NT2/D1 (cell line): ENCODE results near the gene LRCH1.
"Not testable (repeated sequence)": the region's sequence is repeated elsewhere in the genome, so short reads cannot be mapped to it uniquely, and the experiment has no call there.

Experiments
- DNase-seq: peaks from one replicate; pipeline ENCODE4 v3.0.0-alpha.2; 2011; ENCODE audit warnings: low read depth, low spot score
- H3K27me3 ChIP-seq: 2 replicates; pipeline ENCODE4 v1.6.0; 2011; ENCODE audit warnings: mild to moderate bottlenecking; ENCODE audit not compliant: insufficient read length, insufficient read depth
- H3K36me3 ChIP-seq: 2 replicates; pipeline ENCODE4 v1.6.1; 2011; ENCODE audit warnings: mild to moderate bottlenecking, low read length, mixed read lengths; ENCODE audit not compliant: insufficient read depth, insufficient read length
- H3K4me1 ChIP-seq: 2 replicates; pipeline ENCODE4 v1.5.1; 2011; ENCODE audit not compliant: insufficient read depth, insufficient read length
- H3K4me3 ChIP-seq: 2 replicates; pipeline ENCODE4 v1.5.1; 2011; ENCODE audit warnings: low read depth; ENCODE audit not compliant: insufficient read length
- H3K9ac ChIP-seq: 2 replicates; pipeline ENCODE4 v1.6.0; 2011; ENCODE audit warnings: low read depth; ENCODE audit not compliant: insufficient read length
- H3K9me3 ChIP-seq: 2 replicates; pipeline ENCODE4 v1.5.1; 2011; ENCODE audit warnings: mild to moderate bottlenecking, low read length; ENCODE audit not compliant: insufficient read depth
- SUZ12 ChIP-seq: IDR thresholded peaks from 2 replicates; pipeline ENCODE4 v1.6.1; 2011; ENCODE audit not compliant: insufficient read length, insufficient read depth; ENCODE audit errors: extremely low read depth
- YY1 ChIP-seq: IDR thresholded peaks from 2 replicates; pipeline ENCODE4 v1.6.1; 2011; ENCODE audit not compliant: insufficient read length, insufficient read depth
- ZNF274 ChIP-seq: IDR thresholded peaks from 2 replicates; pipeline ENCODE4 v1.6.1; 2011; ENCODE audit warnings: mild to moderate bottlenecking, low read depth, low read length

Gene LRCH1

GRCh38 chr13:46761866-46762265, 208.9 kb downstream of the LRCH1 start:
- no peak for TF ChIP-seq SUZ12
- TF ChIP-seq YY1: no peak
- TF ChIP-seq ZNF274: no peak
- Histone ChIP-seq H3K9ac (no peak overlapping the region), H3K27me3 (no peaks in the 10 kb centered on the region), H3K36me3 (no peaks in the 10 kb centered on the region), H3K4me3 (no peak overlapping the region), H3K9me3 (no peaks in the 10 kb centered on the region), H3K4me1 (no peaks in the 10 kb centered on the region)
- DNase-seq: no peak

GRCh38 chr13:46769925-46770324, 217.0 kb downstream of the LRCH1 start:
- not testable (repeated sequence) for DNase-seq, H3K27me3 ChIP-seq, H3K36me3 ChIP-seq, H3K4me3 ChIP-seq, H3K9ac ChIP-seq, H3K4me1 ChIP-seq, H3K9me3 ChIP-seq

DNA sequence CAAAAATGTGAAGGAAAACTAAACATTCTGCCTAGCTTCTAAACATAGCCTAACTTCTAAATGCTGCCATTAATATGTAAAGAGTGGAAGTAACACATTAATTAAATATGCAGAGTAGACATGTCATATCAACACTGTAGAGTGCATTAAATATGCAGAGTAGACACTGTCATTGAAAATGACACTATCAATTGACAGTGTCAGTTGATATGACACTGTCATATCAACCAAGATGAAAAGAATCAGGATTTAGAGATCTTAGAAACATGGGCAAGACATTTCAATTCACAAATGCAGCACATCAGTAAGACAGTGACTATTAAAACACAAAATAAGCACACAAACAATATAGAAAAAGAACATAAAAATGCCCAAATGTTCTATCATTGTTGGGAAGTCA, 218.7 kb downstream of the LRCH1 start:
- Histone ChIP-seq H3K4me3 (no peak overlapping the region), H3K9me3 (no peaks in the 10 kb centered on the region), H3K27me3 (no peaks in the 10 kb centered on the region), H3K4me1 (no peaks in the 10 kb centered on the region), H3K36me3 (peaks cover 5% of the 10 kb centered on the region), H3K9ac (no peak overlapping the region)
- DNase-seq: no peak
- TF ChIP-seq ZNF274 (no peak), SUZ12 (no peak), YY1 (no peak)

DNA sequence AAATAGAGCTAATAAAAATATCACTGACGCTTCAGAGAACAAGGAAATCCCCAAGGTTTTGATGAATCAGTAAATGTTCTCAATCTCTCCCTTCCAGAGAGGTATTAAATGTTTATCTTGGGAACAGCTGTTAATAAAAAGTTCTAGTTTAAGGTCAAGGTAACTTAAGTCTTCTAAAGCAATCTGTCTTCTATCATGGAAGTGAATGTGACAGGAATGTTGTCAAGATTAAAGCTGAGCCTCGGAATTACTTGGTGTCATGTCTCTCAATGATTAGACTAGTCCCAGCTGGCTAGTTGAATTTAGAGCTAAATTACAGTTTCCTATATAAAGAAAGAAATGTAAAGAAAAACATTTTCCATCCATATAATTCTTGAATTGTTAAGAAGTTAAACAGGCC, 220.6 kb downstream of the LRCH1 start:
- H3K4me3 ChIP-seq: no peak overlapping the region
- H3K27me3 ChIP-seq: no peaks in the 10 kb centered on the region
- H3K9ac ChIP-seq: no peak overlapping the region
- no peak for DNase-seq
- no peak for TF ChIP-seq YY1
- TF ChIP-seq ZNF274: no peak
- no peak for TF ChIP-seq SUZ12
- H3K9me3 ChIP-seq: no peaks in the 10 kb centered on the region
- H3K4me1 ChIP-seq: no peaks in the 10 kb centered on the region
- peaks cover 5% of the 10 kb centered on the region for H3K36me3 ChIP-seq

- Histone ChIP-seq H3K27me3 (no peaks in the 10 kb centered on the region), H3K9ac (no peak overlapping the region), H3K4me3 (no peak overlapping the region), H3K36me3 (peaks cover 8% of the 10 kb centered on the region), H3K4me1 (no peaks in the 10 kb centered on the region), H3K9me3 (no peaks in the 10 kb centered on the region)
- no peak for DNase-seq
- TF ChIP-seq SUZ12: no peak
- no peak for TF ChIP-seq ZNF274
- TF ChIP-seq YY1: no peak
Observed at GRCh38 chr13:46775385-46776107, 222.6 kb downstream of the LRCH1 start.

DNA sequence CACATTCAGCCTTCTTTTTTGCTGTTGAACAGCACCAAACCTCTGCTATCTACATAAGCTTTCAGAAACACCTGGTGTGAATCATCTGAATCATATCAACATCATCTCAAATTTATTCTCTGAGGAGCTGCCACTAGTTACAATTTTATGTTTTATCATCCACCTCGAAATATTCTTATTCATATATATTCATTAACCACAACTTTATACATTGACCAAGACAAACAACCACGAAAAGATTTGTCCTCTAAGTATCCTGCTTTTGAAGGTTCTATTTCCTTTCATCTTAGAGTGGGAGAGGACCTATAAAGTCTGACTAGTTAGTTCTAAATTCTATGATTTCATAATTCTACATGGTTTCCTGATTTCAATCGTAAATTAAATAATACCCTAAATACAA, 225.1 kb downstream of the LRCH1 start:
- Histone ChIP-seq H3K9me3 (no peaks in the 10 kb centered on the region), H3K9ac (no peak overlapping the region), H3K36me3 (peaks cover 13% of the 10 kb centered on the region), H3K4me1 (no peaks in the 10 kb centered on the region), H3K4me3 (no peak overlapping the region), H3K27me3 (no peaks in the 10 kb centered on the region)
- TF ChIP-seq YY1 (no peak), SUZ12 (no peak), ZNF274 (no peak)
- DNase-seq: no peak

DNA sequence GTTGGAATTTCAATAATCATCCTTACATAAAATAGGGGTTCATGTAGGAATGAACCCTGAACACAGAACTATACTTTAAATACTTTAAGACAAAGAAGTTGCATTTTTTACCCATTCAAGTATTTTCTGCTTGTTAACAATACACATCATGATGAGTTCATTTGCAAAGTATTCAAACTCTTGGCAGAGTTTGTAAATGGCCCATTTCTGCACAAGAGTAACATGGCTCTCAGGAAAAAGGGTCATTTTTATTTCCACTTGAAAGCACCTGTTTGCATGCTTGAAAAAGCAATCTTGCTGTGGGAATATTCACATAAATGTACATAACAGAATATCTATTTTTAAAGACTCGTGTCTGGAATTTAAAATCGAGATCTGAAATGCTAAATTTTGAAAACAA, 225.9 kb downstream of the LRCH1 start:
- H3K9ac ChIP-seq: no peak overlapping the region
- DNase-seq: no peak
- H3K4me1 ChIP-seq: no peaks in the 10 kb centered on the region
- H3K36me3 ChIP-seq: peaks cover 13% of the 10 kb centered on the region
- no peak overlapping the region for H3K4me3 ChIP-seq
- H3K27me3 ChIP-seq: no peaks in the 10 kb centered on the region
- H3K9me3 ChIP-seq: no peaks in the 10 kb centered on the region
- TF ChIP-seq ZNF274 (no peak), SUZ12 (no peak), YY1 (no peak)

DNA sequence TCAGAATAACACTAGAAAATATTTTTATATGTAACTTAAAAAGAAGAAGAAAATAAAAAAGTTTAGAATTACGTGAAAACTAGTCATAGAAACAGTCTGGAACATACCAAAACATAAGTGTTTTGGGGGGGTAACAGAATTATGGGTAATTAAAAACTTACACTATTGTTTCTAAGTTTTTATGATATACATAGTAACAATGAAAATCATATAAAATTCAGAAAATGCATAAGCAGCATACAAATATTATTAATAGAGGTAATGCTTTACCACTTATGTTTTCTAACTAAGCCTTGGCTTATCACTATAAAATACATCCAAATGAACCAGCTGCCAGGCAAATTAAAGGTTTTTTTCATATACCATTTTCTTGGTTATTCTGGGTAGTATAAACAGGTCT, 229.1 kb downstream of the LRCH1 start:
- H3K27me3 ChIP-seq: no peaks in the 10 kb centered on the region
- no peak for DNase-seq
- no peak overlapping the region for H3K4me3 ChIP-seq
- peaks cover 11% of the 10 kb centered on the region for H3K36me3 ChIP-seq
- H3K9me3 ChIP-seq: no peaks in the 10 kb centered on the region
- no peak for TF ChIP-seq SUZ12
- no peaks in the 10 kb centered on the region for H3K4me1 ChIP-seq
- no peak overlapping the region for H3K9ac ChIP-seq
